H1 (cell line): ENCODE results near the gene MYOM1. TPM values are rescaled to one million over a fixed set of nuclear protein-coding genes. Genes with fewer than 3 reads are reported as not detected.

Experiments
- CTCF ChIA-PET: fragments of 300-600 bp; sonication (Branson Sonifier 250); formaldehyde crosslinking; loops from one replicate; lab custom pipeline; 2021; ENCODE audit not compliant: partially characterized antibody; lab: Charles Lee
- POLR2A ChIA-PET: fragments of 300-600 bp; sonication (Branson Sonifier 250); formaldehyde crosslinking; loops from one replicate; lab custom pipeline; 2021; ENCODE audit warnings: inconsistent platforms; ENCODE audit not compliant: partially characterized antibody; lab: Charles Lee
- DNase-seq, 2 experiments: peaks; one replicate each; pipeline versions ENCODE4 v3.0.0 to v3.0.0-alpha.2; 2010 to 2022; ENCODE audit warnings: low spot score in 2 of 2, low read depth in 1 of 2, mixed read lengths in 1 of 2
- FAIRE-seq: peaks from 2 replicates; lab custom pipeline; 2011; peaks lifted over from hg19 to GRCh38; lab: Jason Lieb, UNC
- H2AFZ ChIP-seq: 2 replicates; pipeline ENCODE4 v1.8.1; 2012; ENCODE audit warnings: low read length, inconsistent platforms
- H2AK5ac ChIP-seq: 2 replicates; pipeline ENCODE4 v1.6.1; 2013; ENCODE audit warnings: low read depth, low read length
- H2BK120ac ChIP-seq: replicated peaks from 2 replicates; pipeline ENCODE3; 2013; ENCODE audit warnings: low read depth, low read length, inconsistent platforms
- H2BK12ac ChIP-seq: 2 replicates; pipeline ENCODE4 v1.6.1; 2013; ENCODE audit warnings: low read depth, low read length
- H2BK15ac ChIP-seq: 2 replicates; pipeline ENCODE4 v1.6.1; 2013; ENCODE audit warnings: low read length
- H2BK20ac ChIP-seq: 2 replicates; pipeline ENCODE4 v1.6.1; 2013; ENCODE audit warnings: low read length
- H2BK5ac ChIP-seq: 2 replicates; pipeline ENCODE4 v1.6.1; 2013; ENCODE audit warnings: low read depth, low read length
- H3K14ac ChIP-seq: 2 replicates; pipeline ENCODE4 v1.6.1; 2013; ENCODE audit warnings: inconsistent platforms; ENCODE audit not compliant: insufficient read length
- H3K18ac ChIP-seq: 2 replicates; pipeline ENCODE4 v1.6.1; 2013; ENCODE audit warnings: low read length; ENCODE audit errors: extremely low read depth
- H3K23ac ChIP-seq: 2 replicates; pipeline ENCODE4 v1.6.1; 2013; ENCODE audit warnings: inconsistent platforms; ENCODE audit not compliant: insufficient read length
- H3K23me2 ChIP-seq: 2 replicates; pipeline ENCODE4 v1.6.1; 2013; ENCODE audit warnings: low read depth, low read length
- H3K27ac ChIP-seq: 2 replicates; pipeline ENCODE4 v1.6.1; 2011; ENCODE audit warnings: low read depth, low read length, inconsistent platforms
- H3K27me3 ChIP-seq, 4 experiments: replicated peaks in 1 of 4; 1 replicate in 1 of 4; 2 replicates in 3 of 4; pipeline versions ENCODE4 v1.6.1 to v1.8.1; 2011 to 2013; ENCODE audit warnings: low read length in 3 of 4, mild to moderate bottlenecking in 3 of 4, inconsistent platforms in 2 of 4, mixed read lengths in 2 of 4, moderate library complexity in 1 of 4; ENCODE audit not compliant: control insufficient read depth in 3 of 4, insufficient read depth in 3 of 4; ENCODE audit errors: extremely low read depth in 1 of 4
- H3K36me3 ChIP-seq, 4 experiments: 2 replicates each; pipeline versions ENCODE4 v1.6.1 to v1.8.1; 2011 to 2013; ENCODE audit warnings: mild to moderate bottlenecking in 4 of 4, low read length in 3 of 4, moderate library complexity in 2 of 4, control low read depth in 1 of 4, inconsistent platforms in 1 of 4; ENCODE audit not compliant: insufficient read depth in 4 of 4, control insufficient read depth in 2 of 4
- H3K4ac ChIP-seq: replicated peaks from 2 replicates; pipeline ENCODE3; 2013; ENCODE audit warnings: low read length, low read depth, mixed read lengths, inconsistent platforms; ENCODE audit not compliant: insufficient read length
- H3K4me1 ChIP-seq, 4 experiments: replicated peaks in 1 of 4; 1 replicate in 1 of 4; 2 replicates in 3 of 4; pipeline versions ENCODE4 v1.6.1 to v1.8.1; 2011 to 2013; ENCODE audit warnings: low read length in 3 of 4, inconsistent platforms in 2 of 4, mixed read lengths in 1 of 4; ENCODE audit not compliant: insufficient read depth in 4 of 4, control insufficient read depth in 3 of 4
- H3K4me2 ChIP-seq, 2 experiments: 2 replicates each; pipeline versions ENCODE4 v1.6.1 to v1.8.1; 2011 to 2013; ENCODE audit warnings: low read depth in 2 of 2, low read length in 2 of 2, control low read depth in 1 of 2, inconsistent platforms in 1 of 2, mild to moderate bottlenecking in 1 of 2; ENCODE audit not compliant: insufficient read depth in 1 of 2
- H3K4me3 ChIP-seq, 4 experiments: fragments of 200-600, 300-600 bp in 1 of 4; sonication (generic), shearing (Covaris generic), sonication (Bioruptor Twin) in 1 of 4; 2 replicates each; pipeline versions ENCODE4 v1.5.1 to v1.8.1; 2011 to 2016; ENCODE audit warnings: low read length in 4 of 4, low read depth in 3 of 4, control low read depth in 2 of 4, inconsistent platforms in 2 of 4, mild to moderate bottlenecking in 2 of 4, mixed read lengths in 1 of 4, moderate library complexity in 1 of 4; ENCODE audit not compliant: insufficient read depth in 2 of 4; ENCODE audit errors: extremely low read depth in 1 of 4
- H3K56ac ChIP-seq: replicated peaks from 2 replicates; pipeline ENCODE3; 2013; ENCODE audit warnings: low read depth, mild to moderate bottlenecking, mixed read lengths, low read length, inconsistent platforms; ENCODE audit not compliant: insufficient read length
- H3K79me1 ChIP-seq: 2 replicates; pipeline ENCODE4 v1.6.1; 2013; ENCODE audit warnings: low read depth, low read length, control low read depth
- H3K79me2 ChIP-seq, 2 experiments: 2 replicates each; pipeline versions ENCODE4 v1.6.1 to v1.8.1; 2012 to 2013; ENCODE audit warnings: low read length in 2 of 2, mild to moderate bottlenecking in 2 of 2, inconsistent platforms in 1 of 2; ENCODE audit not compliant: insufficient read depth in 2 of 2, control insufficient read depth in 1 of 2
- H3K9ac ChIP-seq, 4 experiments: replicated peaks in 1 of 4; 1 replicate in 1 of 4; 2 replicates in 3 of 4; pipeline versions ENCODE4 v1.6.1 to v1.8.1; 2011 to 2013; ENCODE audit warnings: low read depth in 3 of 4, low read length in 3 of 4, control low read depth in 2 of 4, mild to moderate bottlenecking in 2 of 4, moderate library complexity in 2 of 4, inconsistent platforms in 1 of 4; ENCODE audit errors: extremely low read depth in 1 of 4
- H3K9me3 ChIP-seq, 2 experiments: 2 replicates each; pipeline versions ENCODE4 v1.6.1 to v1.8.1; 2012 to 2013; ENCODE audit warnings: mild to moderate bottlenecking in 2 of 2, moderate library complexity in 2 of 2, control low read depth in 1 of 2, inconsistent platforms in 1 of 2, low read depth in 1 of 2, low read length in 1 of 2, mixed read lengths in 1 of 2; ENCODE audit not compliant: insufficient read depth in 2 of 2
- H4K20me1 ChIP-seq, 2 experiments: replicated peaks in 1 of 2; 2 replicates each; pipeline versions ENCODE3 to v1.8.1; 2011 to 2013; ENCODE audit warnings: inconsistent platforms in 2 of 2, low read length in 2 of 2, mild to moderate bottlenecking in 1 of 2; ENCODE audit not compliant: insufficient read depth in 2 of 2, control insufficient read depth in 1 of 2
- H4K5ac ChIP-seq: 2 replicates; pipeline ENCODE4 v1.6.1; 2013; ENCODE audit warnings: low read length, low read depth, mixed read lengths, inconsistent platforms; ENCODE audit not compliant: insufficient read length
- H4K8ac ChIP-seq: 2 replicates; pipeline ENCODE4 v1.8.0; 2013; ENCODE audit warnings: mild to moderate bottlenecking, moderate library complexity, low read length, inconsistent platforms; ENCODE audit not compliant: insufficient read depth; ENCODE audit errors: extremely low read depth
- H4K91ac ChIP-seq: replicated peaks from 2 replicates; pipeline ENCODE3; 2013; ENCODE audit warnings: low read length, mixed read lengths, inconsistent platforms; ENCODE audit not compliant: insufficient read length
- WGBS, 2 experiments: shearing (Covaris generic) in 1 of 2; methylation state at CpG; one replicate each; pipeline versions ENCODE4 v1.1.6 to v1.1.7; 2013 to 2015; ENCODE audit warnings: low lambda C conversion rate in 2 of 2, mixed read lengths in 2 of 2, inconsistent platforms in 1 of 2, low coverage in 1 of 2, missing lambda C conversion rate in 1 of 2; ENCODE audit not compliant: insufficient replicate concordance in 2 of 2, insufficient coverage in 1 of 2, insufficient read length in 1 of 2; ENCODE audit errors: extremely low coverage in 1 of 2, missing lambda C conversion rate in 1 of 2; 5-methylcytosine and 5-hydroxymethylcytosine counted together
- polyA plus RNA-seq, 7 experiments: library from polyadenylated mRNA; depleted of rRNA in 3 of 7; stranded (reverse) in 5 of 7; unstranded in 2 of 7; fragments of >200 nt in 5 of 7; fragments of 200-250 nt in 2 of 7; gene quantifications; 1 replicate in 5 of 7; 2 replicates in 1 of 7; 4 replicates in 1 of 7; pipeline versions ENCODE4 v1.2.1 to v1.2.3, GENCODE V29; 2011 to 2013; ENCODE audit warnings: missing spikeins in 2 of 7, mixed read lengths in 2 of 7
- total RNA-seq: library from RNA; stranded (reverse); fragmentation: NEBNext Ultra II Directional; extraction: Animal tissue kit (Norgen Biotek cat#: 25700); gene quantifications from 2 replicates; pipeline ENCODE4 v1.2.1, GENCODE V29; 2021
- TF ChIP-seq, protein P1 (sequence below): IDR thresholded peaks from 2 replicates; pipeline ENCODE4 v1.6.1; 2012; ENCODE audit warnings: inconsistent platforms

MYOM1 gene
- total and polyA plus RNA-seq, 2 of the 8 experiments (the other 6 are each of a cell fraction or from before 2014, with no cell fraction given): 0.06 to 0.32 TPM

DNA sequence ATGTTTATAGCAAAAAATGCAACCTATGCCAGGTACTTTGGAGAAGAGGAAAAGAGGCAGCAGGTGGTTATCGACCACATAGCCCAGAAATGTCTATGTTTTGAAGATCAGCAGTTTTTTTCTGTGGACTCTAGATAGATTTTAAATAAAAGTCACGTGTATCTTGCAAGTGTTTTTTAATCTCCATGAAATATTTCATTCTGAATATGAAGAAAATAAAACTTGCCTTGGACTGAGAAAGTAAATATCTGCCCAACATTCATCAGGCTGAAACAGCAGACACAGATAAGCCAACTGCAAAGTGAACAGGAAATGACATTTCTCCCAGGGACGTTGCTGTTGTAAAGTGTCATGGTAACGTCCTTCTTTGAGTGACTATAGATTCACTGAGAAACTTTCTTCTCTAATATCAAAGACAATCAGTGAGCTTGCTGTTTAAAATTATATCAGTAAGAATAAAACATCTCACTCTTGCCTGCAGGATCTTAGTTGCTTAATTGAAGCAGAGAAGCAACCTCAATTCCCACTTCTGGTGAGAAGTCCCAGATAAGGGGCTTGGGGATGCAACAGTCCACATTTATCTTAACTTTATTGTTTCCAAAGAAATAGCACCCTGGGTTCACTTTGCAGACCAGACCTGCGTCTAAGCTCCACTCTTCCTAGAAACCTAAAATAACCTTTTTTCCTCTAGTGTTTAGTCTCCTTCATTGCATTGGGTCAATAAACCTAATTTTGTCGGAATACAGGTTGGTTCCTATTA lies 6.3 kb downstream of the MYOM1 start:
- Histone ChIP-seq H3K4me3 (no peak overlapping the region), H3K18ac (no peak overlapping the region), H4K20me1 (no peaks in the 10 kb centered on the region), H2AFZ (no peak overlapping the region), H3K23me2 (no peaks in the 10 kb centered on the region), H3K4me1 (peaks cover 0 to 2% (median 0%) of the 10 kb centered on the region in 4 experiments; a peak in 1 of 7 replicates), H3K27me3 (no peaks in the 10 kb centered on the region), H3K4me2 (no peak overlapping the region), H4K5ac (no peak overlapping the region), H3K36me3 (no peaks in the 10 kb centered on the region), H2BK15ac (no peak overlapping the region), H3K4ac (no peak overlapping the region), H2AK5ac (no peak overlapping the region), H3K9ac (no peak overlapping the region), H3K27ac (no peak overlapping the region), H3K79me2 (no peaks in the 10 kb centered on the region), H3K79me1 (no peaks in the 10 kb centered on the region), H3K9me3 (no peaks in the 10 kb centered on the region; a peak in 1 of 4 replicates), H3K23ac (no peak overlapping the region), H2BK20ac (no peak overlapping the region), H2BK5ac (no peak overlapping the region), H3K56ac (no peak overlapping the region), H4K91ac (no peak overlapping the region), H4K8ac (no peak overlapping the region), H3K14ac (no peak overlapping the region), H2BK120ac (no peak overlapping the region), H2BK12ac (no peak overlapping the region)
- FAIRE-seq (no peak), DNase-seq (no peak)
- CTCF ChIA-PET: interaction anchor here (0.6 to 2.0 kb wide), 2 partner anchors 8 to 228 kb away, joined by 5 to 6 read pairs; no protein-coding TSS in a partner anchor
- 84% methylated on average over 6 of the region's 6 CpGs; no CpG with 5 or more reads in 1 of the 2 experiments for WGBS, 2 experiments
- POLR2A ChIA-PET: no interaction called here
- TF ChIP-seq, protein P1, sequence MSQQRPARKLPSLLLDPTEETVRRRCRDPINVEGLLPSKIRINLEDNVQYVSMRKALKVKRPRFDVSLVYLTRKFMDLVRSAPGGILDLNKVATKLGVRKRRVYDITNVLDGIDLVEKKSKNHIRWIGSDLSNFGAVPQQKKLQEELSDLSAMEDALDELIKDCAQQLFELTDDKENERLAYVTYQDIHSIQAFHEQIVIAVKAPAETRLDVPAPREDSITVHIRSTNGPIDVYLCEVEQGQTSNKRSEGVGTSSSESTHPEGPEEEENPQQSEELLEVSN: no peak
